Muscle of leg (tissue), 11 donors: Measurements from ENCODE around the gene UHMK1. TPM values are rescaled to one million over a fixed set of nuclear protein-coding genes. Genes with fewer than 3 reads are reported as not detected.
"Not testable (repeated sequence)": the region's sequence is repeated elsewhere in the genome, so short reads cannot be mapped to it uniquely, and the experiment has no call there.

Experiments
- DNase-seq: peaks from one replicate; pipeline ENCODE4 v3.0.0; 2013
- H3K27ac ChIP-seq: one replicate; pipeline ENCODE4 v1.5.1; 2013; ENCODE audit warnings: mild to moderate bottlenecking, low read length, control low read depth
- H3K27me3 ChIP-seq: one replicate; pipeline ENCODE4 v1.6.1; 2013; ENCODE audit warnings: low read length; ENCODE audit not compliant: control insufficient read depth, insufficient read depth
- H3K36me3 ChIP-seq: one replicate; pipeline ENCODE4 v1.6.1; 2013; ENCODE audit warnings: low read length; ENCODE audit not compliant: control insufficient read depth, insufficient read depth
- H3K4me1 ChIP-seq: one replicate; pipeline ENCODE4 v1.6.1; 2013; ENCODE audit warnings: low read length; ENCODE audit not compliant: control insufficient read depth, insufficient read depth
- H3K4me3 ChIP-seq: one replicate; pipeline ENCODE4 v1.5.1; 2013; ENCODE audit warnings: low read length, control low read depth
- H3K9me3 ChIP-seq: replicated peaks from 2 replicates; pipeline ENCODE4 v1.6.1; 2013; ENCODE audit warnings: low read depth, low read length; ENCODE audit not compliant: control insufficient read depth
- WGBS: methylation state at CpG from one replicate; pipeline ENCODE4 v1.1.5; 2013; ENCODE audit warnings: missing lambda C conversion rate; ENCODE audit not compliant: insufficient coverage; 5-methylcytosine and 5-hydroxymethylcytosine counted together
- polyA plus RNA-seq, 8 donors: library from polyadenylated mRNA; unstranded; fragments of 120-200 nt; gene quantifications; one replicate each; pipeline versions ENCODE4 v1.2.1 to v1.2.3, GENCODE V29; 2013; ENCODE audit warnings: inconsistent platforms in 1 of 8, low replicate concordance in 1 of 8; ENCODE audit not compliant: insufficient read length in 8 of 8, insufficient read depth in 1 of 8
- total RNA-seq: library from RNA; stranded (reverse); fragments of 120-200 nt; gene quantifications from one replicate; pipeline ENCODE4 v1.2.4, GENCODE V29; 2013

The UHMK1 gene
- total and polyA plus RNA-seq, 9 donors, result 17.3 to 26.9 (median 22.5) TPM

DNA sequence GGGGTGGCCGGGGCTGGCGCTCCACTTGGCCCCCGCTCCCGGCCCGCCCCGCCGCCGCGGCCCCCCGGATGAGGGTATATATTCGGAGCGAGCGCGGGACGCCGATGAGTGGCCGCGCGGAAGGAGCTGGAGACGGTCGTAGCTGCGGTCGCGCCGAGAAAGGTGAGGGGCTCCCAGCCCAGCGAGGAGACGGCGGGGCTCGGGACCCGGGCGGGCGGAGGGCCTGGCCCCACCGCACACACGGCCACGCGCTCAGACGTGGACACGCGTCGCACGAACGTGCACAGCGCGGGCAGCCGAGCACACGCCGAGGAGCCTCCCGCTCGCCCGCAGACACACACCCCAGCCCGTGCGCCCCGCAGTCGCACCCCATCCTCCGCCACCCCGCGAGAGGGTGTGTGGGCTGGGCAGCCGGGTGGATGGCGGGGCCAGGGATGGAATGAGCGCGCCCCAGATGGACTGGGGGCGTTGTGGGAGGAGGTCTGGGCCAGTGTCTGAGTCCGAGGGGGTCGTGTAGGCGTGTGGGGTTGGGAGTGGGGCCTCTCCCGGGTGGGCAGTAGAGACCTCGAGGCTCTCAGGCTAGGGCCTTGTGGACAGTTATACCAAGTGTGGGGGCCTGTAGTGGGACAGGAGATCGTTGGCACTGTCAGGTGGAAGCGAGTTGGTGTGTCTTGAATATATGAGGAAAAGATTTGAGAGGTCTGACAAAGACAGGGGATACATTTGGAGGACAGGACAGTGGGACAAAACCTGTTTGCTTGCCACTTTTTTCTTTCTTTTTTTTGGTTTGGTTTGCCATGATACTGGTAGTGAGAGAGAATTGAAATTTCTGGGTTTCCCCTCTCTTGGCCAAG, 64.2 kb downstream of the UHMK1 start, which contains the start of gene UAP1:
TSS of gene UAP1 (plus strand) at position 107 of the 854 bp plus-strand sequence. CDS start 4,347 bp downstream, outside the sequence.
- H3K27ac ChIP-seq, result peak within 1 kb of the TSS; percentile 97
- no peaks in the 10 kb centered on the region for H3K9me3 ChIP-seq
- under 1% methylated on average over 37 of the region's 69 CpGs for WGBS
- H3K4me3 ChIP-seq, result peak within 1 kb of the TSS; percentile 89
- peaks cover 11% of the 10 kb centered on the region for H3K4me1 ChIP-seq
- peak; percentile 53 for DNase-seq
- H3K36me3 ChIP-seq, result peaks cover 8% of the 10 kb centered on the region
- no peaks in the 10 kb centered on the region for H3K27me3 ChIP-seq

DNA sequence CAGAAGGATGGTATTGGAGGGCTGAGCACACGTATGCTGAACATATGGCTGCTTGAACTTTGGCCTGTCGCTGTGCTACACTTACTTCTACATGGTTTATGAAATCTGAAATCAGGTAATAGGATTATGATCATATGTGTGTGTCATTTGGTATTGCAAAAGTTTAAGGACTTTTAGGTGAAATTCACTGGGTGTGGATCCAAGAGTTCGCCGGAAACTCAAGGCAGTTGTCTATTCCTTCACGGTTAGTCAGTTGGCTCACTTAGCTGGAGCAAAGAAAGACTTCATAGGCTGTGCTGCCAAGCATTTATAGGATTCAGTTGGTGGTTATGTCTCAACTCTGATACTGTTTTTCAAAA, 64.8 kb downstream of the UHMK1 start:
- DNase-seq, result peak; percentile 75
- H3K27ac ChIP-seq, result peak overlapping the region; percentile 93
- peaks cover 8% of the 10 kb centered on the region for H3K36me3 ChIP-seq
- peaks cover 11% of the 10 kb centered on the region for H3K4me1 ChIP-seq
- no peaks in the 10 kb centered on the region for H3K9me3 ChIP-seq
- H3K27me3 ChIP-seq, result no peaks in the 10 kb centered on the region
- 20% methylated on average over 2 of the region's 5 CpGs for WGBS
- peak overlapping the region; percentile 89 for H3K4me3 ChIP-seq

GRCh38 chr1:162564762-162565218, 67.2 kb downstream of the UHMK1 start:
- DNase-seq, result no peak
- no peak overlapping the region for H3K4me3 ChIP-seq
- H3K36me3 ChIP-seq, result peaks cover 10% of the 10 kb centered on the region
- H3K4me1 ChIP-seq, result peaks cover 11% of the 10 kb centered on the region
- no peaks in the 10 kb centered on the region for H3K27me3 ChIP-seq
- H3K9me3 ChIP-seq, result no peaks in the 10 kb centered on the region
- WGBS, result no CpG with 5 or more reads among the region's 5 CpGs
- H3K27ac ChIP-seq, result no peak overlapping the region

DNA sequence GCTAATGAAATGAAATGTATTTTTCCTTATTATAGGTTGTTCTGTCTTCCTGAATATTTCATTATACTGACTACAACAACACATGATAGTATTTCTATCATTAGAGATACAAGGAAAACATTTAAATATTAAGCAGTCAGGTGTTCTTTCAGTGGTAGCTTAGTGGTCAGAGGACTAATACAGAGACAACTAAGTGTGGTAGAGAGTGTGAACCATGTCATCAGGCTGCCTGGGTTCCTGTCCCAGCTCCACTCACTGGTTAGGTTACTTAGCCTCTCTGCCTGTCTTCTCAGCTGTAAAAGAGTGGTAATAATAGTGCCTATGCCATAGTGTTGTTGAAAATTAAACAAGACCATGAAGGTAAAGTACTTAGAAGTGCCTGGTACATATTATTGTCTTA, 67.8 kb downstream of the UHMK1 start:
- Histone ChIP-seq H3K9me3 (no peaks in the 10 kb centered on the region), H3K4me3 (no peak overlapping the region), H3K27me3 (no peaks in the 10 kb centered on the region), H3K4me1 (peaks cover 11% of the 10 kb centered on the region), H3K36me3 (peaks cover 10% of the 10 kb centered on the region), H3K27ac (no peak overlapping the region)
- DNase-seq, result no peak

DNA sequence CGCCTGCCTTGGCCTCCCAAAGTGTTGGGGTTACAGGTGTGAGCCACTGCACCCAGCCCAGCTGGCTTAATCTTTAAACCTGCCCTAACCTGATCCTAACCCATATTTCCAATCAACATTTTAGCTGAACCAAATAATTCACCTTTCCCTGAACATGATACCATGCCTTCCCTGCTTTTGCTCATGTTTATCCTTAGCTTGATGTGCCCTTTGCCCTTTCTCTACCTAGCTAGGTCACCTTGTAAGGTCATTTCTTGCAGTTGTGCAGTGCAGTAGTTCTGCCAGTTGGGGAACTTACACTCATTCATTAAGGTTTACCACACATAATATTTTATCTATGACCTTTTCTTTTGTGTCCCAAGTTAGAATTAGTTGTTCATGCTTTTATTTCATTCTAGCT, 69.3 kb downstream of the UHMK1 start:
- H3K36me3 ChIP-seq, result peaks cover 10% of the 10 kb centered on the region
- H3K27ac ChIP-seq, result no peak overlapping the region
- H3K4me1 ChIP-seq, result peaks cover 5% of the 10 kb centered on the region
- DNase-seq, result no peak
- H3K27me3 ChIP-seq, result no peaks in the 10 kb centered on the region
- no peak overlapping the region for H3K4me3 ChIP-seq
- WGBS, result 100% methylated on average over 1 of the region's 1 CpG
- H3K9me3 ChIP-seq, result no peaks in the 10 kb centered on the region

GRCh38 chr1:162568802-162569201, 71.2 kb downstream of the UHMK1 start:
- peaks cover 10% of the 10 kb centered on the region for H3K36me3 ChIP-seq
- H3K4me3 ChIP-seq, result no peak overlapping the region
- no peaks in the 10 kb centered on the region for H3K9me3 ChIP-seq
- no peak for DNase-seq
- WGBS, result no CpG with 5 or more reads among the region's 4 CpGs
- no peaks in the 10 kb centered on the region for H3K4me1 ChIP-seq
- no peaks in the 10 kb centered on the region for H3K27me3 ChIP-seq
- no peak overlapping the region for H3K27ac ChIP-seq

- Histone ChIP-seq H3K27me3 (no peaks in the 10 kb centered on the region), H3K27ac (no peak overlapping the region), H3K4me1 (no peaks in the 10 kb centered on the region), H3K36me3 (peaks cover 10% of the 10 kb centered on the region), H3K4me3 (no peak overlapping the region), H3K9me3 (no peaks in the 10 kb centered on the region)
- no CpG with 5 or more reads among the region's 1 CpG for WGBS
- no peak for DNase-seq
These were observed 73.1 kb downstream of the UHMK1 start for GRCh38 chr1:162570718-162571117.

GRCh38 chr1:162571121-162571520, 73.5 kb downstream of the UHMK1 start:
- H3K36me3 ChIP-seq, H3K4me3 ChIP-seq, H3K4me1 ChIP-seq, DNase-seq, H3K27me3 ChIP-seq, H3K27ac ChIP-seq, H3K9me3 ChIP-seq: not testable (repeated sequence)
- 90% methylated on average over 6 of the region's 7 CpGs for WGBS

DNA sequence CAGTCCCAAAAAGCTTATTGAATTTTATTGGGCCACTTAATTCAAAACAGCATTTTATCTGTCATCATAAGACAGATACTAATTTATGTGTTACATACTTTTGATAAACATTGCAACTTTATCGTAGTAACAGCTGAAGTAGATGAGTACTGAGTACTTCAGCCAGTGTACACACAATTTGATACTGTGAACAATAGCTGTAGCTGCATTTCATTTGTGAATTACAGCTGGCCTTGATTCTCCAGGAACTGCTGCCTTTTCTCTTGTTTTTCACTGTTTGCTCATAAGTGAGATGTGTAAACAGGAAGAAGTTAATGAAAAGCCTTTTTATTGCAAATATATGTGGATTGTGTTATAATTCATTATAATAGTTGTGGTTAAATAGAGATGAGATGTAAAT, 74.1 kb downstream of the UHMK1 start:
- no peak overlapping the region for H3K27ac ChIP-seq

DNA sequence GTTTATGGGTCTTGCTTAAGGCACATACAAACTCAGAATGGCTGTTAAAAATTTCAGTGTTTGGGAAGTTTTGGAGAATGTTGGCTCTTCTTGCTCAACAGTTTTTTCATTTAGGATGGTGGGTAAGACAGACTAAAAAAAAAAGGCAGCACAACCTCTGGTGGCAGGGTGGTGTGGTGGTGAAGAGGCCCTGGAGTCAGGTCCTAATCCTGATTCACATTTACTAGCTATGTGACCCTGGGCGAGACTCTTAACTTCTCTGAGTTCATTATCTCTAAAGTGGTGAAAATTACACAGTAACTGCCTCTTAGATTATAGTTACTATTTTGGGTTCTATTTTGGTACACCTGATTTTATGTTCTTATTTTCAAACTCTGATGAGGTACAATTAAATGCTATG, 75.5 kb downstream of the UHMK1 start:
- DNase-seq, result no peak
- Histone ChIP-seq H3K27me3 (no peaks in the 10 kb centered on the region), H3K4me3 (no peak overlapping the region), H3K36me3 (peaks cover 9% of the 10 kb centered on the region), H3K9me3 (no peaks in the 10 kb centered on the region), H3K4me1 (peaks cover 4% of the 10 kb centered on the region), H3K27ac (no peak overlapping the region)
- no CpG with 5 or more reads among the region's 1 CpG for WGBS

More for the DNA sequence above, 74.1 kb downstream of the UHMK1 start:
- no peak for DNase-seq
- no peaks in the 10 kb centered on the region for H3K9me3 ChIP-seq
- no peaks in the 10 kb centered on the region for H3K4me1 ChIP-seq
- no CpG with 5 or more reads among the region's 1 CpG for WGBS
- no peak overlapping the region for H3K4me3 ChIP-seq
- H3K27me3 ChIP-seq, result no peaks in the 10 kb centered on the region
- peaks cover 6% of the 10 kb centered on the region for H3K36me3 ChIP-seq
